ENCODE data around the gene FRMPD2. TPM values are rescaled to one million over a fixed set of nuclear protein-coding genes. Genes with fewer than 3 reads are reported as not detected.

FRMPD2 gene, protein sequence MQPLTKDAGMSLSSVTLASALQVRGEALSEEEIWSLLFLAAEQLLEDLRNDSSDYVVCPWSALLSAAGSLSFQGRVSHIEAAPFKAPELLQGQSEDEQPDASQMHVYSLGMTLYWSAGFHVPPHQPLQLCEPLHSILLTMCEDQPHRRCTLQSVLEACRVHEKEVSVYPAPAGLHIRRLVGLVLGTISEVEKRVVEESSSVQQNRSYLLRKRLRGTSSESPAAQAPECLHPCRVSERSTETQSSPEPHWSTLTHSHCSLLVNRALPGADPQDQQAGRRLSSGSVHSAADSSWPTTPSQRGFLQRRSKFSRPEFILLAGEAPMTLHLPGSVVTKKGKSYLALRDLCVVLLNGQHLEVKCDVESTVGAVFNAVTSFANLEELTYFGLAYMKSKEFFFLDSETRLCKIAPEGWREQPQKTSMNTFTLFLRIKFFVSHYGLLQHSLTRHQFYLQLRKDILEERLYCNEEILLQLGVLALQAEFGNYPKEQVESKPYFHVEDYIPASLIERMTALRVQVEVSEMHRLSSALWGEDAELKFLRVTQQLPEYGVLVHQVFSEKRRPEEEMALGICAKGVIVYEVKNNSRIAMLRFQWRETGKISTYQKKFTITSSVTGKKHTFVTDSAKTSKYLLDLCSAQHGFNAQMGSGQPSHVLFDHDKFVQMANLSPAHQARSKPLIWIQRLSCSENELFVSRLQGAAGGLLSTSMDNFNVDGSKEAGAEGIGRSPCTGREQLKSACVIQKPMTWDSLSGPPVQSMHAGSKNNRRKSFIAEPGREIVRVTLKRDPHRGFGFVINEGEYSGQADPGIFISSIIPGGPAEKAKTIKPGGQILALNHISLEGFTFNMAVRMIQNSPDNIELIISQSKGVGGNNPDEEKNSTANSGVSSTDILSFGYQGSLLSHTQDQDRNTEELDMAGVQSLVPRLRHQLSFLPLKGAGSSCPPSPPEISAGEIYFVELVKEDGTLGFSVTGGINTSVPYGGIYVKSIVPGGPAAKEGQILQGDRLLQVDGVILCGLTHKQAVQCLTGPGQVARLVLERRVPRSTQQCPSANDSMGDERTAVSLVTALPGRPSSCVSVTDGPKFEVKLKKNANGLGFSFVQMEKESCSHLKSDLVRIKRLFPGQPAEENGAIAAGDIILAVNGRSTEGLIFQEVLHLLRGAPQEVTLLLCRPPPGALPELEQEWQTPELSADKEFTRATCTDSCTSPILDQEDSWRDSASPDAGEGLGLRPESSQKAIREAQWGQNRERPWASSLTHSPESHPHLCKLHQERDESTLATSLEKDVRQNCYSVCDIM (N-terminal part only)
- total RNA-seq (under 1 TPM in 2 of 9 donors, not detected in 7; 0.20 to 0.66 TPM), polyA plus RNA-seq (not detected)
- long read RNA-seq, donor 1 = 0 reads
- long read RNA-seq, donor 2 = 0 reads
- long read RNA-seq, donor 3 = 0 reads

DNA sequence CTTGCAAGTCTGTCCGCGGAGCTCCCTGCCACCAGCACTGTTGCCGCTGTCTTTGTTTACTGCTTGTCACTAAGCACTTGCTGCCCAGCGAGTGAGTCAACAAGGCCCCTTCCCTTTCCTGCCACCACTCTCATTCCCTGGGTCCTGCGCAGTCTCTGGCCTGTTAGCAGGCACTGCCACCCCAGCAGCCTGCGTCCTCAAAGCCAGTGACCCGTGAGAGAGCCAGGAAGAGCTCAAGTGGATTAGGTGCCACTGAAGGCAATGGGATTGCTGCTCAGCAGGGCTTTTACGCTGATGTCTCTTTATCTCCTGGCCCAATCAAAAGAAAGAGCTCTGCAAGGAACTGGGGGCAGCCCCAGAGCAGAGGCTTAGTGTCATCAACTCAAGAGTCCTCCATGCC, at the start of gene FRMPD2:
Gene FRMPD2 (minus strand): TSS at position 61 of the 400 bp plus-strand sequence. CDS start 129 bp downstream, outside the sequence.
- ATAC-seq = no peak

DNA sequence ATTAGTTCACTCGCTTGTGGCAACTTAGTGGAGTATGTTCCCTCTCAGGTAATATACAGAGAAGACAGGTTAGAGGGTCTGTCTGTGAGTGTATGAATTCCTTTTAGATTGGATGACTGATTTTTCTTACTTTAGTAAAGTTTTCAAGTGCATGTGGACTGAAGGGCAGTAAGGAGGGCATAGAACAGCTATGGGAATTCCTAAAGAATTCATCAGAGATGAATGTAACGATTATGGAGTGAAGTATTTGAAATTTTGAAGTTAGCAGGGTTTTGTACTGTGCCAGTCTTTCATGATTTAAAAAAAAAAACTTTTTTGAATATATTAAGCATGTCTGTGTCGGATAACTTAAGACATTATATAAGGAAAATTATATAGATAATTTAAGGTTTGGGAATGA, 47.5 kb upstream of the FRMPD2 start:
- Histone ChIP-seq H3K36me3 (peaks cover 0 to 3% (median 0%) of the 10 kb centered on the region in 9 donors), H3K9me3 (no peaks in the 10 kb centered on the region), H3K4me3 (no peak overlapping the region), H3K27me3 (no peaks in the 10 kb centered on the region), H3K4me1 (peaks cover 0 to 27% (median 3%) of the 10 kb centered on the region in 12 donors), H3K27ac (no peak overlapping the region)
- no peak for DNase-seq
- intact Hi-C loops (cut with DNase I) = no loop called here
- TF ChIP-seq, protein P1, sequence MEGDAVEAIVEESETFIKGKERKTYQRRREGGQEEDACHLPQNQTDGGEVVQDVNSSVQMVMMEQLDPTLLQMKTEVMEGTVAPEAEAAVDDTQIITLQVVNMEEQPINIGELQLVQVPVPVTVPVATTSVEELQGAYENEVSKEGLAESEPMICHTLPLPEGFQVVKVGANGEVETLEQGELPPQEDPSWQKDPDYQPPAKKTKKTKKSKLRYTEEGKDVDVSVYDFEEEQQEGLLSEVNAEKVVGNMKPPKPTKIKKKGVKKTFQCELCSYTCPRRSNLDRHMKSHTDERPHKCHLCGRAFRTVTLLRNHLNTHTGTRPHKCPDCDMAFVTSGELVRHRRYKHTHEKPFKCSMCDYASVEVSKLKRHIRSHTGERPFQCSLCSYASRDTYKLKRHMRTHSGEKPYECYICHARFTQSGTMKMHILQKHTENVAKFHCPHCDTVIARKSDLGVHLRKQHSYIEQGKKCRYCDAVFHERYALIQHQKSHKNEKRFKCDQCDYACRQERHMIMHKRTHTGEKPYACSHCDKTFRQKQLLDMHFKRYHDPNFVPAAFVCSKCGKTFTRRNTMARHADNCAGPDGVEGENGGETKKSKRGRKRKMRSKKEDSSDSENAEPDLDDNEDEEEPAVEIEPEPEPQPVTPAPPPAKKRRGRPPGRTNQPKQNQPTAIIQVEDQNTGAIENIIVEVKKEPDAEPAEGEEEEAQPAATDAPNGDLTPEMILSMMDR (IDR thresholded peaks at IDR 0.05) = no peak
- no peak for TF ChIP-seq POLR2A (IDR thresholded peaks at IDR 0.05)
- 86 to 93% (median 91%) methylated on average over 3 of the region's 3 CpGs for WGBS, 4 donors
- no peak for ATAC-seq

More for the DNA sequence above, at the start of gene FRMPD2:
- intact Hi-C loops (cut with DNase I) = no loop called here
- H3K4me3 ChIP-seq = no peak within 1 kb of the TSS
- TF ChIP-seq, protein P1 (IDR thresholded peaks at IDR 0.05) = no peak
- no peak for TF ChIP-seq POLR2A (IDR thresholded peaks at IDR 0.05)
- peaks cover 0 to 5% (median 0%) of the 10 kb centered on the region in 12 donors for H3K9me3 ChIP-seq
- WGBS, 4 donors = 70 to 78% (median 75%) methylated on average over 8 of the region's 8 CpGs
- no peak for DNase-seq
- no peaks in the 10 kb centered on the region for H3K27me3 ChIP-seq
- H3K4me1 ChIP-seq = no peaks in the 10 kb centered on the region
- H3K36me3 ChIP-seq = no peaks in the 10 kb centered on the region
- H3K27ac ChIP-seq = no peak within 1 kb of the TSS

DNA sequence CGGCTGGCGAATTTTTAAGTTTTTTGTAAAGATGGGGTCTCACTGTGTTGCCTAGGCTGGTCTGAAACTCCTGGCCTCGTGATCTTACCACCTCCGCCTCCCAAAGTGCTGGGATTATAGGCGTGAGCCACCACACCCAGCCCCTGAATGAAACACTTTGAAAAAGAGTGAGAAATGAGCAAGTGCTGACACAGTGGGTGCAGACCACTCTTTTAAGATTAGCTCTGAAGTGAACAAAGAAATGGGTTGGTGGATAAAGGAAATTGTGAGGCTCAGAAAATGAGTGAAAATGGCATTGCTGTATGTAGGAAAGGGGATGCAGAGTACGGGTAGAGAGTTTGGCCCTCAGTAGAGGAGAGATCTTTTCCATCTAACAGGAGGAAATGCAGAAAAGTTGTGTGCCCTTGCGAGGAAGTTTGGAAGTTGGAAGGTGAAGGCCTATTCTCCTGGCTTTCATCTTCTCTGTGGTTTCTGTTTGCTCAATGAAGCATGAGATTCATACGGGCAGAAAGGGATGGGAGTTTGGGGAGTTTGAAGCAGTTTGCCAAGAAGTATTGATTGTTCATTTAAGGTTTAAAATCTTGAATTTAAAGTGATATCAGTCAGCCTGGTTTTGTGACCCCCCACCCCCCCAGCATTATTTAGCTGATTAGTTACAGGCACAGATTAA, 43.0 kb upstream of the FRMPD2 start:
- Histone ChIP-seq H3K9me3 (no peaks in the 10 kb centered on the region), H3K27ac (no peak overlapping the region), H3K27me3 (no peaks in the 10 kb centered on the region), H3K4me3 (no peak overlapping the region), H3K36me3 (peaks cover 0 to 3% (median 0%) of the 10 kb centered on the region in 9 donors), H3K4me1 (peaks cover 0 to 40% (median 5%) of the 10 kb centered on the region in 12 donors)
- no peak for ATAC-seq
- WGBS, 4 donors = 77 to 86% (median 83%) methylated on average over 8 of the region's 8 CpGs
- no peak for TF ChIP-seq POLR2A (IDR thresholded peaks at IDR 0.05)
- DNase-seq = no peak
- intact Hi-C loops (cut with DNase I) = no loop called here

DNA sequence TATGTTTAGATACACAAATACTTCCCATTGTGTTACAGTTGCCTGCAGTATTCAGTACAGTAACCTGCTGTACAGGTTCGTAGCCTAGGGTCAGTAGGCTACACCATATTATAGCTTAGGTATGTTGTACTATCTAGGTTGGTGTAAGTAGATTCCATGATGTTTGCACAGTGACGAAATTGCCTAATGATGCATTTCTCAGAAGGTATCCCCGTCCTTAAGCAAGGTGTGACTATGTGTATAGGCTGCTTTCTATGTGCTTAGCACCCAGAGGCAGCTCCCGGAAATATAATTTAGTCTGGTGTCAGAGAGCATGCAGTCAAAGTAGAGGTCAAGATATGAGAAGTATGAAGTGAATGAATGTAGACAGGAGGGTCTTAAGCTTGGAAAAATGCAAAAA, 41.7 kb upstream of the FRMPD2 start:
- 73 to 84% (median 82%) methylated on average over 4 of the region's 4 CpGs for WGBS, 4 donors
- no peak for ATAC-seq
- Histone ChIP-seq H3K9me3 (no peaks in the 10 kb centered on the region), H3K27ac (no peak overlapping the region), H3K4me3 (no peak overlapping the region), H3K4me1 (peaks cover 0 to 28% (median 2%) of the 10 kb centered on the region in 12 donors), H3K27me3 (no peaks in the 10 kb centered on the region), H3K36me3 (peaks cover 0 to 3% (median 0%) of the 10 kb centered on the region in 9 donors)
- intact Hi-C loops (cut with DNase I) = no loop called here
- DNase-seq = no peak
- TF ChIP-seq, protein P1 (IDR thresholded peaks at IDR 0.05) = no peak
- TF ChIP-seq POLR2A (IDR thresholded peaks at IDR 0.05) = no peak

All from heart left ventricle (tissue), 16 donors.